Measurements from ENCODE around the gene RTN3. TPM values are rescaled to one million over a fixed set of nuclear protein-coding genes. Genes with fewer than 3 reads are reported as not detected.
"Not testable (repeated sequence)": the region's sequence is repeated elsewhere in the genome, so short reads cannot be mapped to it uniquely, and the experiment has no call there.

RTN3 gene
- polyA plus RNA-seq, 4 donors, result 27.3 to 101 (median 69.5) TPM

DNA sequence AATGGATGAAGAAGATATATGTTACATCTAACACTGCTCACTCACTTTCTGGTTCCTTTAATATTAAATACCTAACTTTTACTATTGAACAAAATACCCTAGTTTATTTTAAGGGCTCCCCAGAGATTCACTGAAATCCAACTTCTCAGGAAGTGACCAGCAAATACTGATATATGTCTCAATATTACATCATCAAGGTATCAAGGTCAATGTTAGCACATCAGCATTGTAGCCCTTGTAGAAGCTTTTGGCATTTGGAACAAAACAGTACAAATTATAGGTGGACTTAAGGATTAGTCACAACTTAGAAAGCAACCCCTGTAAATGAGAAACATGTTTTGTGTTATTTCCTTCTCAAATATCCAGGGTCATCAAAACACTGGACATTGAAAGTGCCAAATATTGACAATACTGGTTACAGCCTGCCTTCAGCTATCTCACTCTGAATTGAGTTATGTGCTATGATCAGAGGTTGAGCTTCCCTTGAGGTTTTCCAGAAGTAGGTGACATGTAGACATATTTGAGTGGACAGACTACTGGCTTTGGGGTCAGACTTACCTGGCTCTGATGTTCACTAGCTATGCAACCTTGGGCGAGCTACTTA lies 8.3 kb upstream of the RTN3 start:
- Histone ChIP-seq H3K4me1 (ENCODE audit: control insufficient read depth in 3 of 3, insufficient read depth in 2 of 3, low read depth in 1 of 3, low read length in 2 of 3) (peaks cover 0 to 4% (median 0%) of the 10 kb centered on the region in 3 donors), H3K27me3 (ENCODE audit: control insufficient read depth in 3 of 3, insufficient read depth in 3 of 3, low read length in 3 of 3) (no peaks in the 10 kb centered on the region), H3K4me3 (ENCODE audit: low read depth in 1 of 3, low read length in 3 of 3) (no peak overlapping the region), H3K36me3 (ENCODE audit: control insufficient read depth in 3 of 3, insufficient read depth in 2 of 3, low read depth in 1 of 3, low read length in 3 of 3) (no peaks in the 10 kb centered on the region), H3K27ac (ENCODE audit: low read depth in 1 of 3, low read length in 2 of 3) (no peak overlapping the region), H3K9me3 (ENCODE audit: control insufficient read depth in 2 of 2, insufficient read depth in 1 of 2, low read depth in 1 of 2, low read length in 1 of 2) (no peaks in the 10 kb centered on the region)
- WGBS, 3 donors, result 84 to 87% (median 86%) methylated on average over 1 of the region's 1 CpG
- no peak for FAIRE-seq
- no peak for DNase-seq

DNA sequence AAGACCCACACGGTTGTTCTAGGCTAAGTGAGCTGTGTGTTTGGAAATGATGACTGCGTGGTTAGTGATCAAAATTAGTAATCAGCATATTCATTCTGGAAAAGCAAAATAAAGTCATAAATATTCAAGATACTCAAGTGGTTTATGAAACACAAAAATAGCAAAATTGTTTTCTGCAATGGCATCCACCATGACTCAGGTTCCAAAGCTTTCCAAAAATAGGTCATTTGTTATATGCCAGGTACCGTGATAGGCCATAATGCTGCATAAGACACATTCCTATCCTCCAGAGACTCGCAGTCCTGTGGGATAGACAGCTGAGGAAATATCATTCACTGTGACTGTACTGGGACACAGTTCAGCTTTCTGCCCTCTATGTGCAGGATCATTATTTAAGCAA lies 7.7 kb upstream of the RTN3 start:
- Histone ChIP-seq H3K4me3 (ENCODE audit: low read depth in 1 of 3, low read length in 3 of 3) (no peak overlapping the region), H3K27ac (ENCODE audit: low read depth in 1 of 3, low read length in 2 of 3) (no peak overlapping the region), H3K36me3 (ENCODE audit: control insufficient read depth in 3 of 3, insufficient read depth in 2 of 3, low read depth in 1 of 3, low read length in 3 of 3) (no peaks in the 10 kb centered on the region), H3K4me1 (ENCODE audit: control insufficient read depth in 3 of 3, insufficient read depth in 2 of 3, low read depth in 1 of 3, low read length in 2 of 3) (peaks cover 0 to 2% (median 0%) of the 10 kb centered on the region in 3 donors), H3K27me3 (ENCODE audit: control insufficient read depth in 3 of 3, insufficient read depth in 3 of 3, low read length in 3 of 3) (no peaks in the 10 kb centered on the region), H3K9me3 (ENCODE audit: control insufficient read depth in 2 of 2, insufficient read depth in 1 of 2, low read depth in 1 of 2, low read length in 1 of 2) (no peaks in the 10 kb centered on the region)
- no peak for DNase-seq
- no peak for FAIRE-seq
- WGBS, 3 donors, result 70 to 75% (median 75%) methylated on average over 4 of the region's 4 CpGs

DNA sequence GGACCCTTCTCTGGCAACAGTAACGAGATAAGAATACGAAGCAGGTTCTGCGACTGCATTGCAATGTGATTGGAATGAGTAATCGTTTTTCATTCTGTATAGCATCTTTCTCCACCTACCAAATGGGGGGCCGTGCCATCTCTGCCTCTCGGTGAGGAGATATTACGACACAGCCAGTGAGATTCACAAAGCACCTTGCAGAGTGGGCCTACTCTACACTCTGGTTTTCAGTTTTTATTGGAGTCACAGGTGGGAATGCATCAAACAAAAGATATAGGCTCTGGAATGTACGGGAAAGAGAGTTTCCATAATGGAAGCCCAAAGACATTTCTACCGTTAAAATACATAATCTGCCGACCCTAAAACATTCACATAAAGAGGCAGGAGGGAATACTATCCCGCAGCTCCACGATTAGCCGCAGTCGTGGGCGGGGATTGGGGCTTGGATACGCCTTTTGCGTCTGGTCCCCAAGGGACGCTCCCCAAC lies 423 bp upstream of the RTN3 start:
- WGBS, 3 donors, result 4 to 6% (median 6%) methylated on average over 18 of the region's 18 CpGs
- Histone ChIP-seq H3K27ac (ENCODE audit: low read depth in 1 of 3, low read length in 2 of 3) (peak overlapping the region in 2 of 3 donors; percentile 3 to 95), H3K4me1 (ENCODE audit: control insufficient read depth in 3 of 3, insufficient read depth in 2 of 3, low read depth in 1 of 3, low read length in 2 of 3) (peaks cover 0 to 4% (median 0%) of the 10 kb centered on the region in 3 donors), H3K4me3 (ENCODE audit: low read depth in 1 of 3, low read length in 3 of 3) (peak overlapping the region in 1 of 3 donors; percentile 88), H3K9me3 (ENCODE audit: control insufficient read depth in 2 of 2, insufficient read depth in 1 of 2, low read depth in 1 of 2, low read length in 1 of 2) (no peaks in the 10 kb centered on the region), H3K27me3 (ENCODE audit: control insufficient read depth in 3 of 3, insufficient read depth in 3 of 3, low read length in 3 of 3) (no peaks in the 10 kb centered on the region), H3K36me3 (ENCODE audit: control insufficient read depth in 3 of 3, insufficient read depth in 2 of 3, low read depth in 1 of 3, low read length in 3 of 3) (peaks cover 0 to 4% (median 0%) of the 10 kb centered on the region in 3 donors)
- FAIRE-seq (no peak), DNase-seq (no peak)

DNA sequence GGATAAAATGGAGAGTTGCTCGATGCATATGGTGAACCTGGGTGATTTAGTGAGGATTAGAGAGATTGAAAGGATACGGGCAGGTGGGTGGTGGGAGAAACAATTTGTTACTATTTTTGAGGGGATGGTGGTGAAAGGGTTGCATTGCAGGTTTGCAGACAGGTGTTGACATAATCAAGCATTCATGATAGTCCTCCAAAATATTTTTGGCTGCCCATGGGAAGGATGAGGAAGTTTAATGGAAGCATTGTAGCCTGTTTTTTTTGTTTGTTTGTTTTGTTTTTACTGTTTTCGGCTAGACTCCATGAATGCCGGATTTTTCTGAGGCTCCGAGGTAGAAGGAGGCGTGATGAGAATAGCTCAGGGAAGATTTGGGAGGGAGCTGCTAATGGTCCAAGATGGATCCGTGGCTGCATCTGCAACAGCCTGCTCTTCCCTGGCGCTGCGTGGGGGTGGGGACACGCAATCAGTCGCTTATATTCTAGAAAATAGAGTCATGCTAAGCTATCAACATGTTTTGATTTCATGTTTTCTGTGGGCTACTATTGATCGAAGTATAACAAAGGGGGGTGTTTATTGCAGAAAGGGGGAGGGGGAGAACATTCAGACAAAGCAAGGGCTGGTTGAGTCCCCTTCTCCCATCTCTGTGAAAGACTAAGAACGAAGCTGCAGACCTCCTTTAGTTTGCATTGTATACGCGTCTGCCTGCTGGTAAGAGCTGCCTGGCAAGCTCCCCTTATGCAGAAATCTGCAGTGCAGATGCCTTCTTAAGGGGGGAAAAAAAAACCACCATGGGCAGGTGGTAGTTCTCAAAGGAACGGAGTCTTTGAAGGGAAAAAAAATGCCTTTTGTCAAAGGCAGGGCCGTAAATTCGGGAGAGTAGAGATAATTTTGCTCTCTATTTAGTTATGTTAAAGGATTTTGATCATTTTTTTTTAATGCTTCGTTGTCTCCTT lies 1.0 kb downstream of the RTN3 start:
- Histone ChIP-seq H3K36me3 (ENCODE audit: control insufficient read depth in 3 of 3, insufficient read depth in 2 of 3, low read depth in 1 of 3, low read length in 3 of 3) (peaks cover 0 to 4% (median 0%) of the 10 kb centered on the region in 3 donors), H3K4me1 (ENCODE audit: control insufficient read depth in 3 of 3, insufficient read depth in 2 of 3, low read depth in 1 of 3, low read length in 2 of 3) (peaks cover 0 to 4% (median 0%) of the 10 kb centered on the region in 3 donors), H3K9me3 (ENCODE audit: control insufficient read depth in 2 of 2, insufficient read depth in 1 of 2, low read depth in 1 of 2, low read length in 1 of 2) (no peaks in the 10 kb centered on the region), H3K27ac (ENCODE audit: low read depth in 1 of 3, low read length in 2 of 3) (peak overlapping the region in 2 of 3 donors; percentile 95 to 97), H3K27me3 (ENCODE audit: control insufficient read depth in 3 of 3, insufficient read depth in 3 of 3, low read length in 3 of 3) (no peaks in the 10 kb centered on the region), H3K4me3 (ENCODE audit: low read depth in 1 of 3, low read length in 3 of 3) (peak overlapping the region; percentile 66 to 88 (median 81))
- 4 to 8% (median 6%) methylated on average over 19 of the region's 19 CpGs for WGBS, 3 donors
- FAIRE-seq (no peak), DNase-seq (peak; percentile 38 to 59)

DNA sequence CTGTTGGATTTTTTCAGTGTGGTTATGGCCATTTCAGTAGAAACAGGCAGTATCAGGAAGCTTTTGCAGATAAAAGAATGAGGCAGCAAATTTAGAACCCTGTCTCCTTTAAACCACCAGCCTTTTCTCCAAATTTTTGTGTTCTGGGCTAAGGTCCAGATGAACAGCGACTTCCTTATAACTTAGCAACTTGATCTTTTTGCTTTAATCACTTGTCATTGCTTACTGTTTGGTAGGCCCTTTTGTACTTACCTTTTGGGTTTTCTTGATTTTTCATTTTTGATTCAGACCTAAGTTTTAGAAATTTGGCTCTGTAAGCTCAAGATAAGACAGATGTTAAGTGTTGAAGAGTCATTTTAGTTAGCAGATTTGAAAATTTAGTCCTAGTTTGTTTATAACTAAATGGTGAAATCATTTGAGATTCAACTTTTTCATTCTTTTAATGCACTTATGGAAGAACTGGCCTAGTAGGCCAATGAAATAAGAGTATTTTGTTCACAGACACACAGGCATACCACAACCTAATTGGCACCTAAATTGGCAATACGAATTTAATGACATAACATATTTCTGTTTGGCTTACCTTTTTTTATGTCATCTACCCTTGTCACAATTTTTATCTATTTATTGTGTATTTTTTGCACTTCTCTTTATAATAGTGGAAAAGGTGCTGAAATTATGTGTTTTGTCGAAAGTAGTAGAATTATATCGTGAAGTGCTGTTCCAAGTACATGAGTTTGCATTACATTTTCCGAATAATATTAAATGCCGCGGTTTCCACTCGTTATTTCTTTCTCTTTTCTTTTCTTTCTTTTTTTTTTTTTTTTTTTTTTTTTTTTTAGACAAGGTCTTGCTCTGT lies 2.1 kb downstream of the RTN3 start:
- Histone ChIP-seq H3K27me3 (ENCODE audit: control insufficient read depth in 3 of 3, insufficient read depth in 3 of 3, low read length in 3 of 3) (no peaks in the 10 kb centered on the region), H3K36me3 (ENCODE audit: control insufficient read depth in 3 of 3, insufficient read depth in 2 of 3, low read depth in 1 of 3, low read length in 3 of 3) (peaks cover 0 to 4% (median 0%) of the 10 kb centered on the region in 3 donors), H3K27ac (ENCODE audit: low read depth in 1 of 3, low read length in 2 of 3) (peak overlapping the region in 1 of 3 donors; percentile 10), H3K4me3 (ENCODE audit: low read depth in 1 of 3, low read length in 3 of 3) (peak overlapping the region in 1 of 3 donors; percentile 88), H3K9me3 (ENCODE audit: control insufficient read depth in 2 of 2, insufficient read depth in 1 of 2, low read depth in 1 of 2, low read length in 1 of 2) (no peaks in the 10 kb centered on the region), H3K4me1 (ENCODE audit: control insufficient read depth in 3 of 3, insufficient read depth in 2 of 3, low read depth in 1 of 3, low read length in 2 of 3) (peaks cover 0 to 4% (median 0%) of the 10 kb centered on the region in 3 donors)
- WGBS, 3 donors, result 79 to 83% (median 80%) methylated on average over 8 of the region's 8 CpGs
- DNase-seq, result peak; percentile 15 to 19
- FAIRE-seq, result no peak

DNA sequence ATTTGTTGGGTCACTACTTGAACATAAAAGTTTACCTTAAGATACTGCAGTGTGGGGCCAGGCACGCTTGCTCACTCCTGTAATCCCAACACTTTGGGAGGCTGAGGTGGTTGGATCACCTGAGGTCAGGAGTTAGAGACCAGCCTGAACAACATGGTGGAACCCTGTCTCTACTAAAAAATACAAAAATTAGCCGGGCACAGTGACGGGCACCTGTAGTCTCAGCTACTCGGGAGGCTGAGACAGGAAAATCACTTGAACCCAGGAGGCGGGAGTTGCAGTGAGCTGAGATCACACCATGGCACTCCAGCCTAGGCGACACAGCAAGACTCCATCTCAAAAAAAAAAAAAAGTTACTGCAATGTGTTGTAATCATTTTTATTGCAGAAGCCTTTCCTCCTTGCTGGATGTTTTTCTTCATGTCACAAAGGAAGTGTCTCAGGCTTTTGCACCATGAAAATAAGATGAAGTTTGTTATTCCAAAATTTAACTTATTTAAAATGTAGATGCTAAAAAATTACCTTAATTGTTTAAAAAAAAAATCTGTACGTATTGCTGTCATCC lies 3.9 kb downstream of the RTN3 start:
- H3K27me3 ChIP-seq (ENCODE audit: control insufficient read depth in 3 of 3, insufficient read depth in 3 of 3, low read length in 3 of 3); H3K9me3 ChIP-seq (ENCODE audit: control insufficient read depth in 2 of 2, insufficient read depth in 1 of 2, low read depth in 1 of 2, low read length in 1 of 2); H3K4me1 ChIP-seq (ENCODE audit: control insufficient read depth in 3 of 3, insufficient read depth in 2 of 3, low read depth in 1 of 3, low read length in 2 of 3); DNase-seq; H3K27ac ChIP-seq (ENCODE audit: low read depth in 1 of 3, low read length in 2 of 3); FAIRE-seq; H3K36me3 ChIP-seq (ENCODE audit: control insufficient read depth in 3 of 3, insufficient read depth in 2 of 3, low read depth in 1 of 3, low read length in 3 of 3); H3K4me3 ChIP-seq (ENCODE audit: low read depth in 1 of 3, low read length in 3 of 3): not testable (repeated sequence)
- 86 to 94% (median 93%) methylated on average over 7 of the region's 7 CpGs for WGBS, 3 donors

DNA sequence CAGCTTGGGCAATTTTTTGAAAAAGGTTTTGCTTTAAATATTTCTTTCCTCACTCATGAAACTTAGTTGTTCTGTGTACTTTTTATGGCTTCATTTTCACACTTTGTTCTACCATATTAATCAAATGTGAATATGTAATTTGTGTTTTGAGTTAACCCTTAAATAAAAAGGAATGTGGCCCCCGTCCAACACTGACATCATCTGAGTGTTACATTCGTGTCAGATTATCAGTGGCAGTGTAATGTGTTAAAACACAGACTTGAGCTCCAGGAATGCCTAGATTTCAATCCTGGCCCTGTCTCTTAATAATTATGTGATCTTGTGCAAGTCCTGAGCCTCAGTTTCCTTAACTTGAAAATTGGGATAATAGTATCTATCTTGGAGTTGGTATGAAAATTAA lies 5.6 kb downstream of the RTN3 start:
- H3K9me3 ChIP-seq (ENCODE audit: control insufficient read depth in 2 of 2, insufficient read depth in 1 of 2, low read depth in 1 of 2, low read length in 1 of 2), result no peaks in the 10 kb centered on the region
- DNase-seq, result no peak
- peaks cover 0 to 4% (median 0%) of the 10 kb centered on the region in 3 donors for H3K36me3 ChIP-seq (ENCODE audit: control insufficient read depth in 3 of 3, insufficient read depth in 2 of 3, low read depth in 1 of 3, low read length in 3 of 3)
- FAIRE-seq, result no peak
- no peak overlapping the region for H3K4me3 ChIP-seq (ENCODE audit: low read depth in 1 of 3, low read length in 3 of 3)
- 52 to 70% (median 69%) methylated on average over 2 of the region's 2 CpGs for WGBS, 3 donors
- H3K27ac ChIP-seq (ENCODE audit: low read depth in 1 of 3, low read length in 2 of 3), result no peak overlapping the region
- peaks cover 0 to 4% (median 0%) of the 10 kb centered on the region in 3 donors for H3K4me1 ChIP-seq (ENCODE audit: control insufficient read depth in 3 of 3, insufficient read depth in 2 of 3, low read depth in 1 of 3, low read length in 2 of 3)
- no peaks in the 10 kb centered on the region for H3K27me3 ChIP-seq (ENCODE audit: control insufficient read depth in 3 of 3, insufficient read depth in 3 of 3, low read length in 3 of 3)
